Measurements from ENCODE around the gene PEX14. TPM values are rescaled to one million over a fixed set of nuclear protein-coding genes. Genes with fewer than 3 reads are reported as not detected.

Gene PEX14
- total and polyA plus RNA-seq, 8 donors: 17.3 to 22.9 (median 20.7) TPM

DNA sequence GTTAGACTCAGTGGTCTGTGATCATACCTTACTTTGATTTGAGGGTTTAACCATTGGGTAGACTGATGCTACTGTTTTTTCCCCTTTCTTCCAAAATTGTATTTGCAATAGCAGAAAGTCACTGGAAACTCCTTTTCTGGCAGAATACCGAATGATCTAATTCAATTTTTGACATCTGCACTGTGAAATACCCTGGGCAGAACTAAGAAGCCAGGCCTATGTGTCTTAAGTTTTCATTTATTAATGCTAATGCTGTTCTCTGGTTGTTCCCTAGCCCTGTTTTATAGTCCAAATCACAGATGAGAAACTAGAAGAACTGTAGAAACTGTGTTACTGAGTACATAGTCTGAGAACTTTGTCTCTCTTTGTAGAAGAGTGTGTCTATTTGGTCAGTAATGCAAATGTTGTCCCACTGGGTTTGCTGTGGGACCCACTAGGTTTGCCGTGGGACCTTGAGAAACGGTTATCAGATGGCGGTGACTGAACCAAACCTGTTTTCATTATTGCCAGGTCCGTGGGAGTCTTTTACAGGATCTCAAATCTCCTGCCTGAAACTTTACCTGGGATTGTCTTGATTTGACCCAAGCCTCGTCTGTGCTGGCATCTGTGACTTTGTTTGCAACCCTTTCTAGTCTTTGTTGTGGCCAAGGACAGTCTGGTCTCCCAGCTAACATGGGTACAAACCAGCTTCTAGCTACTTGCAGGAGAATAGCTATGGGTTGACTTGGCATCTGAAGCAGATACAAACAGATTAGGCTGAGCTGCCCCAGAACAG is 41.4 kb downstream of the PEX14 start:
- Histone ChIP-seq H3K4me3 (no peak overlapping the region), H3K4me1 (peaks cover 28 to 63% of the 10 kb centered on the region in 2 donors), H3K36me3 (no peaks in the 10 kb centered on the region), H3K9me3 (no peaks in the 10 kb centered on the region), H3K27me3 (no peaks in the 10 kb centered on the region), H3K27ac (peak overlapping the region in 1 of 2 donors; percentile 62)
- TF ChIP-seq, protein P1, sequence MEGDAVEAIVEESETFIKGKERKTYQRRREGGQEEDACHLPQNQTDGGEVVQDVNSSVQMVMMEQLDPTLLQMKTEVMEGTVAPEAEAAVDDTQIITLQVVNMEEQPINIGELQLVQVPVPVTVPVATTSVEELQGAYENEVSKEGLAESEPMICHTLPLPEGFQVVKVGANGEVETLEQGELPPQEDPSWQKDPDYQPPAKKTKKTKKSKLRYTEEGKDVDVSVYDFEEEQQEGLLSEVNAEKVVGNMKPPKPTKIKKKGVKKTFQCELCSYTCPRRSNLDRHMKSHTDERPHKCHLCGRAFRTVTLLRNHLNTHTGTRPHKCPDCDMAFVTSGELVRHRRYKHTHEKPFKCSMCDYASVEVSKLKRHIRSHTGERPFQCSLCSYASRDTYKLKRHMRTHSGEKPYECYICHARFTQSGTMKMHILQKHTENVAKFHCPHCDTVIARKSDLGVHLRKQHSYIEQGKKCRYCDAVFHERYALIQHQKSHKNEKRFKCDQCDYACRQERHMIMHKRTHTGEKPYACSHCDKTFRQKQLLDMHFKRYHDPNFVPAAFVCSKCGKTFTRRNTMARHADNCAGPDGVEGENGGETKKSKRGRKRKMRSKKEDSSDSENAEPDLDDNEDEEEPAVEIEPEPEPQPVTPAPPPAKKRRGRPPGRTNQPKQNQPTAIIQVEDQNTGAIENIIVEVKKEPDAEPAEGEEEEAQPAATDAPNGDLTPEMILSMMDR (IDR thresholded peaks at IDR 0.05): no peak
- ATAC-seq (no peak), DNase-seq (no peak)
- intact Hi-C loops (cut with DNase I): no loop called here

DNA sequence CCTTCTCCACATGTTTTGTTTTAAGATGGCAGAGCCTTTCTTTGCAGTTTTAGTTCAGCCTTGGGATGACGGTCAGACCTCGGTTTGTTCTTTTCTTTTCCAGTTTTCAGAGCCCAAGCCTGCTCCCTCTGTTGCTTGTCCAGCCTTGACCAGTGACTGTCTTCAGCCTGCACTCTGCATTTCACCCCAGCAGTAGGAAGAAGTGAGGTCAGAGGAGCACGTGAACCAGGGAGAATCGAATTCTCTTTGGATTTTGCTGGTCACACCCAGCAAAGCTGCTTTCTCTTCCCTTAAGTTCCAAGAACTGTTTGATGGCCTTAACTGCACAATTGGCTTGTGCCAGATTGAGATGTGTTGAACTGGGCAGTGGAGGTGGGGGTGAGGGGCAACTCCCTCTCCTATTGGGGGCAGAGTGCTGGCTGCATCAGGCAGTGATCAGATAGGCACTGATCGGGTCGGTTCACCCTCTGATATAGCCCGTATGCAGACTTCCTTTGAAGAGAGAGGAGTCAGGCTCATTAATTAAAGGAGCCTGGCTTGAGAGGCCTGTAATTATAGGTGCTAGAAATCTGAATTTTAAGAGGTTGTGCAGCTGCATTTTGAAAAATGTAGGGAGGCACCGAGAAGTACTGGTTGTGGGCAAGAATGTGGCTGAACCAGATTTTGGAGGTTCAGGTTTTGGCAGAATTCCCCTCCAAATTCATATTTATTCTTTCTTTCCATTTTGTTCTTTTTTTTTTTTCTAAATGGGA is 42.4 kb downstream of the PEX14 start:
- H3K9me3 ChIP-seq: no peaks in the 10 kb centered on the region
- intact Hi-C loops (cut with DNase I): no loop called here
- peak overlapping the region; percentile 51 to 62 for H3K27ac ChIP-seq
- H3K27me3 ChIP-seq: no peaks in the 10 kb centered on the region
- H3K4me3 ChIP-seq: no peak overlapping the region
- peaks cover 23 to 59% of the 10 kb centered on the region in 2 donors for H3K4me1 ChIP-seq
- no peaks in the 10 kb centered on the region for H3K36me3 ChIP-seq
- DNase-seq (no peak), ATAC-seq (peak; percentile 21)
- TF ChIP-seq, protein P1 (IDR thresholded peaks at IDR 0.05): no peak

DNA sequence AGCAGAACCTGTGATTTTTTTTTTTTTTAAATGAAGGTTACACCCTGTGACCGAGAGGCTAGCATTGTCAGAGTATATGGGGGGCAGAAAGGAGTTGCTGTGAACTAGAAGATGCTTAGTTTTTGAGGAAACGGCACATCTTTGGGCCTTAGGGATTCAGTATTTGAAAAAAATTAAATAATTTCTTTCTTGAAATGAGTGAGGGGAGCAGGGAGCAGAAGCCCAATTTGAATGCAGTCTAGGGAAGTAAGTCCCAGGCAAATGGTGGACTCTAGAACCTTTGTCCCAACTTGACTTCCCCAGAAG is 42.9 kb downstream of the PEX14 start:
- Histone ChIP-seq H3K9me3 (no peaks in the 10 kb centered on the region), H3K4me3 (no peak overlapping the region), H3K27me3 (no peaks in the 10 kb centered on the region), H3K36me3 (no peaks in the 10 kb centered on the region), H3K27ac (peak overlapping the region in 1 of 2 donors; percentile 62), H3K4me1 (peaks cover 23 to 61% of the 10 kb centered on the region in 2 donors)
- TF ChIP-seq, protein P1 (IDR thresholded peaks at IDR 0.05): no peak
- ATAC-seq: no peak
- intact Hi-C loops (cut with DNase I): no loop called here
- DNase-seq: no peak

GRCh38 chr1:10519016-10519417 is 44.3 kb downstream of the PEX14 start:
- DNase-seq (peak in 1 of 4 donors; percentile 69), ATAC-seq (peak; percentile 89)
- peak overlapping the region; percentile 56 to 62 for H3K27ac ChIP-seq
- H3K9me3 ChIP-seq: no peaks in the 10 kb centered on the region
- H3K4me1 ChIP-seq: peaks cover 23 to 65% of the 10 kb centered on the region in 2 donors
- intact Hi-C loops (cut with DNase I): no loop called here
- no peaks in the 10 kb centered on the region for H3K36me3 ChIP-seq
- no peaks in the 10 kb centered on the region for H3K27me3 ChIP-seq
- no peak overlapping the region for H3K4me3 ChIP-seq
- TF ChIP-seq, protein P1 (IDR thresholded peaks at IDR 0.05): no peak

GRCh38 chr1:10520497-10520896 is 45.7 kb downstream of the PEX14 start:
- peaks cover 14 to 52% of the 10 kb centered on the region in 2 donors for H3K4me1 ChIP-seq
- TF ChIP-seq, protein P1 (IDR thresholded peaks at IDR 0.05): no peak
- no peak for ATAC-seq

More at GRCh38 chr1:10520497-10520896, 45.7 kb downstream of the PEX14 start:
- Histone ChIP-seq H3K9me3 (no peaks in the 10 kb centered on the region), H3K27me3 (no peaks in the 10 kb centered on the region), H3K4me3 (no peak overlapping the region), H3K27ac (no peak overlapping the region), H3K36me3 (no peaks in the 10 kb centered on the region)
- intact Hi-C loops (cut with DNase I): no loop called here
- DNase-seq: no peak
